NCI-H187 (cell line): ENCODE measurements around the gene SYPL1.
"Not testable (repeated sequence)": the region's sequence is repeated elsewhere in the genome, so short reads cannot be mapped to it uniquely, and the experiment has no call there.

Experiments used
- DNase-seq, 2 experiments: peaks; one replicate each; lab custom pipeline; 2025; lab: John Stamatoyannopoulos, UW

The SYPL1 gene

DNA sequence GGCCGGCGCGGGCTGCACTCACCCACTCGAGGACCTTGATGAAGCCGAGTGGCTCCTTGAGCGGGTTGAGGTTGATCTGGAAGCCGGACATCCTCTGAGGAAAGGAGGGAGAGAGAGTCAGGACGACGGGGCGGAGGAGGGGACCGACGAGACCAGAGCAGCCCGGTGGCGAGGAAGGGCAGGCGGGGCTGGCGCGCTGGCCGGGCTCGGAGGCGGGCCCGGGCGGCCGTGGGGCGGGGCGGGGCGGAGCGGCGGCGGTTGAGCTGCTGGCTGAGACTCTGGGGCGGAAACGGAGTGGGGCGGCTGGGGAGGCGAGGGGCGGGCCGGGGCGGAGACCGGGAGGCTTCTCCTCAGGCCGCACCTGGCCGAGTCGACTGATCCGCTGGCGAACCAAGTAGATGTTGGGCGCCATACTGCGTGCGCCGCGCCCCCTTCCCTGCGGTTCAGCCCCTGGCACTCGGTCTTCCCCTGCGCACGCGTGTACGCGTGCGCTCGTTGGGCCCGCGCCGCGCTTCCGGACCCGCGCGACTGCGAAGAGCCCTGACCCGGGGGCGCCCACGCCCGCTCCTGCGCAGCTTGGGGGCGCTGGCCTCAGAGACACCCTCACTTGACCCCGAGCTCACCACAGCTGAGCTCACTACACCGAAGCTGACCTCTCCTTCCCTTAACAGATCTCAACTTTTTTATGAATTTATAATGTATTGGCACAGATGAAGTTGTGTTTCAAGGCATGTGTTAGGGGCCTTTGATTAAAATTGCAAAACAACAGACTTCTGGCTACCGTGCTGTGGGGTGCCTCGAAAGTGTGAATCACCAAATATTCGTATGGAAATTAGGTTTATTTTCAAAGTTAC lies at the start of gene SYPL1:
Gene SYPL1, minus strand, starts transcription at position 195 of the 854 bp plus-strand sequence. Its CDS starts 104 bp downstream, at position 91.
- peak; percentile 80 to 93 for DNase-seq

DNA sequence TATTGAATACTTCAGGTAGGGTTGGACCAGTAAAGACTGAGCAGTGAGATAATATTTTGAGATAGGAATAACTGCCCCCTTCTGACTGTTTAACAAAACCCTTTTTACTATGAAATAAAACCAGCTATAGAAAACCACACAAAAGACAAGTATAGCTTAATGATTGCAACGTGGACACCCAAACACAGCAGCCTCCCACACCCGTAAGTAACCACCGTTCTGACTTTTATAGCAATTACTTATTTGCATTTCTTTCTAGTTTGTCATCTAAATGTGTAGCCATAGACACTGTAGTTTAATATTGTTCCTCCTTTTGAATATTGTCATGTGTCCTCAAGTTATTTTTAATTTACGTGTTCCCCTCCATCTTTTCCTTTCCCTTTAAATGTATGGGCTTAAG lies 42.9 kb upstream of the SYPL1 start:
- DNase-seq, result no peak

DNA sequence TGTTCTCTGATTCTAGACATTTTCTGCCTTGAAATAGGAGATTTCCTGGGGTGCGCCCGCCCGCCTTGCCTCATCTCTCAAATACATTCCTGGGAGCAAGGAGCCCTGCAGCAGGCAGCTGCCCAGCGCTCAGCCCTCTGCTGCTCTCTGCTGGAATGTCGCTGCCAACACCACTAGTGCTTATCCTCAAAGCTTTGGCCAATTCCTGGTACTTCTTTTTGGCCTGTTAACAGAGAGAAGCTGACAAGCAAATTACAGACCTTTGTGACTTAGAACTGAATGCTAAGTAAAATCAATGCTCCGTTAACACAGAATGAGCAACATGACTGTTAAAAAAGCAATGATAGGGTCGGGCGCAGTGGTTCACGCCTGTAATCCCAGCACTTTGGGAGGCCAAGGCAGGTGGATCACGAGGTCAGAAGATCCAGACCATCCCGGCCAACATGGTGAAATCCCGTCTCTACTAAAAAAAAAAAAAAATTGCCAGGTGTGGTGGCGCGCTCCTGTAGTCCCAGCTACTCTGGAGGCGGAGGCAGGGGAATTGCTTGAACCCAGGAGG lies 41.9 kb upstream of the SYPL1 start:
- DNase-seq, result peak; percentile 55 to 62

DNA sequence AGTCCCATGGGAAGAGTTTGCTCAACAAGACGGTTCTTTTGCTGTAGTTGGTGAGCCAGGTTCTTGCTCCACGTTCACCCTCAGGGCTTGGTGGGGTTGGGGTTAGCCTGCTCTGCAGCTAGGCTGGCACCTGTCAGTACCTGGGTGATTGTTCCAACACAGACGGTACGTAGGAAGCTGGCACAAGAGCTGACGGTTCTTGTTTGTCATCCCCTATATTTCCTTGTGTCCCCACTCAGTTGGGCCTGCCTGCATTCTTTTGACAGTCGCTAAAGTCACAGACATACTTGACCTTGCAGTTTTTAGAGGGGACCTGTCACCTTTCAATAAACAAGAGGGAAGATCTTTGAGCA lies 40.2 kb upstream of the SYPL1 start:
- DNase-seq, result no peak

DNA sequence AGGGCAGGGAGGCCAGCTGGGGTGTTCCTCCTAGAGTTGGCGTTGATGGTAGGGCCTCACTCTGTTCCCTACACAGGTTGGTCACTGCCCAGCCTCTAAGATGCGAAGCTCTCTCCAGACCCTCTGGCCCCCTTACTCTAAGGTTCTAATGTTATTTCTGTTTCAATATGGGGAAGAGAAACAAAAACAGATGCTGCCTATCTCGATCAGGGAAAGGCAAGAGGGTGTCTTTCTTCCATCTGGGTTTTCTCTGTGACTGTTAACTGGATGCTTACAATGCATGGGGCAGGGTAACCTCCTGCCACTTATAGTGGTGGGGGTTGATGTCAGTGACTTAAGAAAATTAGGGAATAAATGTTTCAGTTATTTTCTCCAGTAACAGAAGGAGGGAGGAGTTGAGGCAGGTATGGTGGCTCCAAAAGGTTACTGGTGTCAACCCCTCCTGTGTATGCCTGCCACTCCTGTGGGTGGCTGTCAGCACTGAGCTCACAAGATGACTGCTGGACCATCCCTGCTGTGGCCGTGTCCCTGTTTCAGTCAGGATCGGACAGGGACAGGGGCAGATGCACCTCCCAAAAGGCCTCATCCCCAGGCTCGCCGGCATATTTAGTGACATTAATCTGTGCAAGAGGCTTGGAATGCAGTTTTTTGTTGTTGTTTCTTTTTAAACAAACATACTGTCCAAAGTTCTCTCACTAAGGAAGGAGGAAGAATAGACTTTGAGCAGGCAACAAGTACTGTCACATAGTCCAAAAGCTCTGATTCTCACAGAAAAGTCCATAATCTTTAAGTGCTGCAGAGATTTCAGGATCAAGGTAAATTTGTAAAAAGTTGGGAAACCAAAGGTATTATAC lies 39.6 kb upstream of the SYPL1 start:
- DNase-seq, result no peak

DNA sequence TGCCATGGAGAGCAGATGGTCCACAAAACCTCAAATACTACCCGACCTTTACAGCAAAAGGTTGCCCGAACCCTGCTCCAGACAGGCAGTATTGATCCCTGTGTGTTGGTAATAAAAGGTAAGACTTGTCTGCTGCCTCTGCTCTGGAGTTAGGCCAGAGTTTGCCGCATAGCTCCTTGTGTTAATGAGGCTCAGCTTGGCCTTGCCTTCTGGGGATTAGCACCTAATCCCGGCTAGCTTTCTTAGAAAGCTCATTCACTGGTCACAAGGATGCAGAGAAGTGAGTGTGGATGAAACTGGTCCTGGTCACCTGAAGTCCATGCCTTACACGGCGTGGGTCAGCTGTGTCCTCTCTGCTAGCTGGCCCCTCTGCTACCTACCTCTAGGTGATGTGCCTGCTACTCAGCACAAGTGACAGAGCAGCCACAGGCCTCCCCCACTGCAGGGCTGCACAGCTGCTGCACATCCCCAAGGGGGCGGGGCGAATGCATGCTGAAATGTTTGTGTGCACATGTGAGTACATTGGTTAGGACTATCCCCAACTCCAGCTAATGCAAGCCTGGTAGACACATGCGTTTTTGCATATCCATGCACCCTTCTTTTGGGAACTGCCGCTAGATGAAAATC lies 31.7 kb upstream of the SYPL1 start:
- DNase-seq, result no peak

DNA sequence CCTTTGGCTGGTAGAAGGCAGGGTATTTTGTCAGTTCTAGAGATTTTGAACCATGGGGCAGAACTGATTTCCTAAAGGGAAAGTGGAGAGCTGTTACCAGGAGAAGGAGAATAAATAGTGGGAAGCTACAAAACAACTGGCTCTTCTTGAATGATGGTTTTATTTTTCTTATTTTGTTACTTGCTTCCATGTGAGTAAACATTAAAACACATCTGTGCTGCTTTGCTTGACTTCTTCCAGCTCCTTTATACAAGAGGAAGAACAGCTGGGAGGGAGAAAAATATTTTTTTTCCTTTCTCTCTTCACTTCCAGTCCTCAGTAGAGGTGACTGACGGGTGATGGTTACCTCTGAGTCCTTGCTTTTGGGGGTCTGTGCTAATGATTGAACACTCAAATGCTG lies 30.0 kb upstream of the SYPL1 start:
- DNase-seq, result no peak

DNA sequence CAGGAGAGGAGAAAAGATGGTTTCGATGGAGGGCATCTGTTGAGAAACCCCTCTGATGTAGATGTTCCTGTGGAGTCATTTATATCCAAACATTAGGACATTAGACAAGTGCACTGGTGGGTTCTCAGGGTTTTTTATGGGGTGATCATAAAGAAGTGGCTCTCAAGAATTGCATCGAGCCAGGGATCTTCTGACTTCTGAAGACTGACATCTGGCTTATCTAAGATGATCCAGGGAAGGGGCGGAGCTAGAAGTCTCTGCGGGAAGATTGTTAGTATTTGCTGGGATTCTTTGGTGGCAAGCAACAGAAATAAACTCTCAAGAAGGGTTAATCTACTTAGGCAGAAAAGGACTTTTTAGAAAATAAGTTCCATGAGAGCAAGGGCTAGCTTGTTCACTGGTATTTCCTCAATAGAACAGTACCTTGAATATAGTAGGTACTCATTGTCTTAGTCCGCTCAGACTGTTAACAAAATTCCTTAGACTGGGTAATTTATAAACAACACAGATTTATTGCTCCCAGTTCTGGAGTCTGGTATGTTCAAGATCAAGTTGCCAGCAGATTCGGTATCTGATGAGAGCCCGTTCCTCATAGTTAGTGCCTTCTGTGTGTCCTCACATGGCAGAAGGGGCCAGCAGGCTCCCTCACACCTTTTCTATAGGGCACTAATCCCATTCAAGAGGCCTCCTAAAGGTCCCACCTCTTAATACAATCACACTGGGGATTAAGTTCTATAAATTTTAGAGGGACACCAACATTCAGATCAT lies 28.5 kb upstream of the SYPL1 start:
- DNase-seq, result no peak

DNA sequence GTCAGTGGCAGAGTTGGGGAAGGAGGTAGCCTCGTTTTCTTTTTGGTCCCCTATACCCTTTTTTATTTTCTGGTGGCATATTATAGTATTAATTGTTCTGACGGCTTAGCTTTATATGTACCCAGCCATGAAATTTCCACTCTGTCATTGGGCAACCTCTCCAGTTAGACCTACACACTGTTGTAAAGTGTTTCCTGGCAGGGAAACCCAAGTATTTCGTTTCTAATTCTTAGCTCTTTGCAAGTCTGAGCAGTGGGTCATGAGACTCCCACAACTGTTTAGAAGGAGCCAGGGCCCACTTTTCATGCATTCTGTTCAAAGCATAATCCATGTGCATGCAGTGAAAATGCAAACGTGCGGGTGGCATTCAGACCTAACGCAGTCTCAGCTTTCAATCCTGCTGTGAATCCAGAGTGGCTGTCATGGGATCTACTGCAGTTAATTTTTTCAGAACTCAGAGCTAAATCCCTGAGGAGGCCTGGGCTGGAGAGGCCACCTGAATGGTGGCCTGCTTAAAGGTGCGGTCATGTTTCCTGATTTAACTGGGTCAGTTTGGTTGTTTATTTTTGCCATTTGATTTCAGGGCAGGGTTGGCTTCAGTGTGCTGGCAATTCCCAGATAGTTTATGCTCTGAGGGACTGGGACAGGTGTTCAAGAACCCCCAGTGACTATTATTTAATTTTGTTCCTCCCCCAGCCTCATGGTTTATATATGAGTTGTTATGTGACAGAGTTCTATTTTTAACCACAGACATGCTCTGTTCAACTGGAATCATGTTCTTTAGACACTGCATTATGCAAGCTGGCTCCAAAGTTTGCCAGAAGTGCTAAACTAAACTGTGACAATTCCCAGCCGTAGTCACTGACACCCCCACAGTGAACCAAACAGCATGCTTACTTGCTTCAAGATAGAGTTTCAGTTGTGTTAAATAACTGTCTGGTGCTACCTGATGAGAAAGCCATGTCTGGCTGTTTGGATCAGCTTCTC lies 27.4 kb upstream of the SYPL1 start:
- peak; percentile 33 to 59 for DNase-seq

DNA sequence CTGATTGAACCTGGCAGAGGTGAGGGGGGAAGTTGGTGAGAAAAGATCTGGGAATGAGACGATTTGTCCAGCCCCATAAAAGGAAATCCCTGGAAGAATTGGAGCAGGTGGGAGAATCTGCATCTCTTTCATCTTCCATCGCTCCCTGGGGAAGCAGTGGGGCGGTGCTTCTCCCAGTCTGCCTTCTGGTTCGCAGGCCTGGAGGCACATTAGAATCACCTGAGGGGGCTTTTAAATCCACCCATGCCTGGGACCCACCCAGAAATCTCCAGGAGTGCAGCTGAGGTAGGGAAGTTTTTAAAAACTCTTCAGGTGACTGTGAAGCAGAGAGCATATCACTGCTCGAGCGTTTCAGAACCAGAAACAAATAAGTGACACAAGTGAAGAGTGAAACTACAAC lies 26.7 kb upstream of the SYPL1 start:
- DNase-seq, result no peak

DNA sequence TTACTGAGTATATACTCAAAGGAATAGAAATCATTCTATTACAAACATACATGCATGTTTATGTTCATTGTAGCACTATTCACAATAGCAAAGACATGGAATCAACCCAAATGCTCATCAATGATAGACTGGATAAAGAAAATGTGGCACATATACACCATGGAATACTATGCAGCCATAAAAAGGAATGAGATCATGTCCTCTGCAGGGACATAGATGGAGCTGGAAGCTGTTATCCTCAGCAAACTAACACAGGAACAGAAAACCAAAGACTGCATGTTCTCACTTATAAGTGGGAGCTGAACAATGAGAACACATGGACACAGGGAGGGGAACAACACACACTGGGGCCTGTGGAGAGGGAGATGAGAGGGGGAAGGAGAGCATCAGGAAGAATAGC lies 26.1 kb upstream of the SYPL1 start:
- not testable (repeated sequence) for DNase-seq

DNA sequence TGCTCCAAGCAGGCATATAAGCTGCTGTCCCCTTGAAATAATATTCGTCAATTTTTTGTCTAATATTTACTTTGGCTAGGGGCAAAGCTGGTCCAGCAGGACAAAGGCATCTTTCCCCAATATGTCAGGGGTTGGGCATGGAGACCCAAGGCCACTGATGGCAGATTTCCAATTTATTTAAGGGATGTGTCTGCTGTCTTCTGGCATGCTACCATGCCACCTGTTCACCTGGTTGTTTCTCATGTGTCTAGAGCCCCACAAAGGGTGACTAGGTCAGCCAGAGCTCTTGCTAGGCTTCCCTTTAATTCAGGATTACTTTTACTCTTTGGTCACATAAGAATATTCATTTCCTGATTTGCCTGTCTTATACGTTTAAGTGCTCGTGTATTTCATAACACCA lies 22.1 kb upstream of the SYPL1 start:
- no peak for DNase-seq

DNA sequence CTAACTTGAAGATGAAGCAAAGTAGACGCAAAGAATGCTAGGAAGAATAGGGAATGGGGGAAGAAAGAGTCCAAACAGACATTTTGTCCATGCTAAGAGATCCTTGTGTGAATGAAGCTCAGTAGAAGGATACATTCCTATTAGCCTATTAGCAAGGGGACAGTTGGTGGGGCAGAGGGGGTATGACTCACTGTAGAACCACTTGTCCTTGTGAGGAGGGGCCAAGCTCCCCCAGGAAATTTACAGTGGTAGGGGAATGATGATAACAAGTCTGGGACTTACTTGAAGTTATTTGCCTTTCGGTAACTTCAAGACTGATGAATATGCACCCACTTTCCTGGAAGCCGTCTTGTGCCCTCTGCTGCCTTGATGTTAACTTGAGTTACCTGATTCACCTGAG lies 17.2 kb upstream of the SYPL1 start:
- DNase-seq, result no peak

DNA sequence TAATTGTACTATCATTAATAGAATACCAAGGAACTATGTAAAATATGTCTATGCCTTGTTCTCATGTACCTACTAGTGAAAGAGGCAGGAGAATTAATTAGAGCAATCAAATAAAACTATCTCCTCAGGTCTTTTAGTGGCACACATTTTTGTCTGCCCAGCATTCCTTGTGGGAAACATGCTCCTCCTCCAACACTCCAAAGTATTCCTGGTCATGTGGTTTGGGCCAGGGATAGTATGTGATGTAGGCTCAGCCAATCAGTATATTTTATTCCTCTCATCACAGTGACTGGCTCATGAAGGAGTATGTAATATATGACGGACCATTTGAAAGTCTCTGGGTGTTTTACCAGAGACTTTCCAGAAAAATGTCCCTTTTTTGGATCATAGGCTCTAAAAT lies 16.7 kb upstream of the SYPL1 start:
- no peak for DNase-seq

DNA sequence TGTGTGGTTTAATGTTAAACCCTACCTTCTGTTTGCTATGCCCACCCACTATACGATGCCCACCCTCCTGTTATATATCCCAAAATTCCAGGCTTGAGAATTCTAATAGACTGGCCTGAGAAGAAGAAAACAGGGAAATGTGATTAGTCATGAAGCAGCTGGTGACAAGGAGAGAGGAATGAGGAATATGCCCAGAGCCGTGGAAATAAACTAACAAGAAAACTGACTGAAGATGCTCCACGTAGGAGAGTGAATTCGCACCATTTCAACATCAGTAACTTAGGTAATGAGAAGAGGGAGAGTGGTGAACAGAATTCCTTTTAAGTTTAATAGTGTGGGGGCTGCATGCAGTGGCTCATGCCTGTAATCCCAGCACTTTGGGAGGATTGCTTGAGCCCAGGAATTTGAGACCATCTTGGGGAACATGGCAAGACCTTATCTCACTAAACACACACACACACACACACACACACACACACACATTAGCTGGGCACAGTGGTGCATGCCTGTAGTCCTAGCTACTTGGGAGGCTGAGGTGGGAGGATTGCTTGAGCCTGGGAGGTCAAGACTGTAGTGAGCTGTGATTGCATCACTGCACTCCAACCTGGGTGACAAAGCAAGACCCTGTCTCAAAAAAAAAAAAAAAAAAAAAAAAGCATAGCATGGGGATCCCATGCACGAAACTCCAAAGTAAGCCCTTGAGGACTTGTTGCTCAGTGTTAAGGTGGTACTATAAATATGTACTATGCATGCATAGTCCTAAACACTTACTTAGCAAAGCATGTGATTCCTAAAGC lies 16.1 kb upstream of the SYPL1 start:
- DNase-seq, result no peak

DNA sequence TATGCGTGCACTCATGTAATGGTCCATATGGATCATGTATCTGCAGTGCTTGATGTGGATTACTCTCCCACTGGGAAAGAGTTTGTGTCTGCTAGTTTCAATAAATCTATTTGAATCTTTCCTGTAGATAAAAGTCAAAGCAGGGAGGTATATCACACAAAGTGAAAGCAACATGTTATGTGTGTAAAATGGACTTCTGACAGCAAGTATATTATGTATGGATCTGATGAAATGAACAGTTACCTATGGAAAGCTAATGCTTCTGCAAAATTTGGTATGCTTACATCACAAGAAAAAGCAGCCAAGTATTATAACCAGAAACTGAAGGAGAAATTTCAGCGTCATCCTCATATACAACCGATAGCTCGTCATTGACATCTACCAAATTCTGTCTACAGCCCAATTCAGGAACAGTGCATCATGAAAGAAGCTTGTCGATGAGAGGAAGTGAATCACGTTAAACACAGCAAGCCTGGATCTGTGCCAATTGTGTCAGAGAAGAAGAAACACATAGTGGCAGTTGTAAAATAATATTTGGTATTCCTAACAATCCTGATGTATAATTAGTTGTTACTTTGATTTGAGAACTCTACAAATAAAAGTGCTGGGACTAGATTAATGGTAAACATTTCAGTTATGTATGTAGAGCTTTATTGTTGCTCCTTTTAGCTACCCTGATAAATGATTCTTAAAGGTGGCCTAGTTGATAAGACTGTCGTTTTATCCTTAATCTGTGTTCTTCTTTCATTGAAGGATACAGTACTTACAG lies 14.2 kb upstream of the SYPL1 start:
- DNase-seq, result no peak

DNA sequence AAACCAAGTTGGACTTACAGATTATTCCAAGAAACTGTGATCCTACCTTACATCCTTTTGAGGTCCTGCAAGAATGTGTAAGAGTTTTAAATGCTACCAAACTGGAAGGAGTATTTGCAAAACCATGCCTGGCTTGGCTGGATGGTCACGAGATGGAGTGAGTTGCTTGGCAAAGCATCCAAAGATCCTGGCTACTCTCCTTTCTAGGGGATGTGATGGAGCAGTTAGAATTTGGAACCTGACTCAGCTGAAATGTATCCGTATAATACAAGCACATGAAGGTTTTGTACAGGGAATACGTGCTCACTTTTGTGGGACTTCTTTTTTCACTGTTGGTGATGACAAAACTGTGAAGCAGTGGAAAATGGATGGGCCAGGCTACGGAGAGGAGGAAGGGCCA lies 13.3 kb upstream of the SYPL1 start:
- no peak for DNase-seq

DNA sequence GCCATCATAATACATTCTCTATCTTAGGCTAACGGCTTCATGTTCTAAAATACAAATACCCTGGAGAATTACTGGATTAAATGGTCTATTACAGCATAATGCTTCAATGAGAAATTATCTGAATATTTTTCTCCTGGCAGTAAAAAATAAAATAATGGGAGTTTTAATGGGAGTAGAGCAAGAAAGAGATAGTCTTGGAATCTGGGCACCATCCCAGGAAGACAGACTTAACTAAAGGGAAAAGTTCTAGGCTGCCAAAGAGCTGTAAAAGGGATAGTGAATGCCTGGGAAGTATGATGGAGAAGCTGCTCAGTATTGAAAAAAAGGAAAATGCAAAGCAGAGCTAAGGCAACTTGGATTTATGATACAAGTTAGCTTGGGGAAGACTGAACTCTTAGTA lies 12.1 kb upstream of the SYPL1 start:
- DNase-seq, result no peak

DNA sequence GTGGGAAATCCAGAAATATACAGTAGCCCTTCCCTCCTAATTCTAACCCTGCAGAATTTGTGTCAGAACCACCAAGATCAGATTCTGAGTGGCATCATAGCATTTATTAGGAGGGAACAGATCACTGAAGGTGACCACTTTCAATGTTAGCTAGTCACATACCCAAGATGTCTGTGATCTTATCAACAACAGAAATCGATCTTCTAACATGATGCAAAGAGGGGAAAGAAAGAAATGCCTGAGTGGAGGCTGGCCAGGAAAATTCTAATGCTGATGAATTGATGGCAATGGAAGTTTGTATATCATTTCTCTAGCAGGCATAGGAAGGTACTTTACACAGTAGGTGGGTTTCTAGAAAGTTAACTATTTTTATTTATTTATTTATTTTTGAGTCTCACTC lies 10.6 kb upstream of the SYPL1 start:
- no peak for DNase-seq
